ENCODE data around the gene TOR4A.

Gene TOR4A

GRCh38 chr9:137277329-137278041 lies at the start of gene TOR4A:
Gene TOR4A (plus strand): TSS chr9:137277726. CDS start chr9:137278690, 964 bp downstream.
- DNase-seq, result no peak

GRCh38 chr9:137227853-137228505 lies 49.5 kb upstream of the TOR4A start:
- DNase-seq, result no peak

GRCh38 chr9:137228506-137228967 lies 49.0 kb upstream of the TOR4A start:
- no peak for DNase-seq

GRCh38 chr9:137228968-137229896 lies 48.3 kb upstream of the TOR4A start:
- DNase-seq, result no peak

GRCh38 chr9:137229903-137230704 lies 47.4 kb upstream of the TOR4A start:
- DNase-seq, result no peak

- DNase-seq, result no peak
Observed at GRCh38 chr9:137230705-137231371, 46.7 kb upstream of the TOR4A start, which contains the start of gene SLC34A3. Gene SLC34A3 (plus strand): TSS chr9:137230901. CDS start chr9:137231703, 802 bp downstream.

- no peak for DNase-seq
Observed at GRCh38 chr9:137231372-137232039, 46.0 kb upstream of the TOR4A start.

- DNase-seq, result no peak
Observed at GRCh38 chr9:137232101-137232500, 45.4 kb upstream of the TOR4A start.

- no peak for DNase-seq
Observed at GRCh38 chr9:137232510-137232909, 45.0 kb upstream of the TOR4A start.

GRCh38 chr9:137233143-137233980 lies 44.2 kb upstream of the TOR4A start:
- DNase-seq, result no peak

- no peak for DNase-seq
Observed at GRCh38 chr9:137234055-137234697, 43.4 kb upstream of the TOR4A start.

GRCh38 chr9:137234758-137235423 lies 42.6 kb upstream of the TOR4A start:
- no peak for DNase-seq

- no peak for DNase-seq
Observed at GRCh38 chr9:137235424-137236237, 41.9 kb upstream of the TOR4A start.

GRCh38 chr9:137236238-137236935 lies 41.1 kb upstream of the TOR4A start:
- DNase-seq, result peak; percentile 84

- peak; percentile 67 for DNase-seq
Observed at GRCh38 chr9:137236936-137237421, 40.5 kb upstream of the TOR4A start.

- DNase-seq, result peak; percentile 81
Observed at GRCh38 chr9:137237759-137238726, 39.5 kb upstream of the TOR4A start.

Data from NCI-H2029 (cell line).